ENCODE measurements around the gene TMC2. TPM values are rescaled to one million over a fixed set of nuclear protein-coding genes. Genes with fewer than 3 reads are reported as not detected.

Gene TMC2
- total RNA-seq, 4 donors from 2014 or later, result 0.15 to 0.35 TPM; not detected in 2

GRCh38 chr20:2606507-2607006 is 70.2 kb downstream of the TMC2 start:
- TF ChIP-seq POLR2AphosphoS5 (IDR thresholded peaks at IDR 0.05) (no peak), POLR2A (IDR thresholded peaks at IDR 0.05) (no peak), EP300 (IDR thresholded peaks at IDR 0.05) (no peak), CTCF (IDR thresholded peaks at IDR 0.05) (no peak)
- no peak overlapping the region for H3K4me3 ChIP-seq
- peaks cover 16% of the 10 kb centered on the region for H3K27me3 ChIP-seq
- no peaks in the 10 kb centered on the region for H3K4me1 ChIP-seq
- ATAC-seq, result no peak
- no peak overlapping the region for H3K27ac ChIP-seq
- peaks cover 0 to 38% (median 0%) of the 10 kb centered on the region in 3 donors for H3K9me3 ChIP-seq
- H3K36me3 ChIP-seq, result no peaks in the 10 kb centered on the region
- WGBS, 2 donors (ENCODE audit: low coverage in 1 of 2), result 95 to 100% methylated on average over 1 of the region's 1 CpG

GRCh38 chr20:2610326-2610725 is 74.0 kb downstream of the TMC2 start:
- H3K27me3 ChIP-seq, result peaks cover 26% of the 10 kb centered on the region
- no peak overlapping the region for H3K4me3 ChIP-seq
- H3K4me1 ChIP-seq, result no peaks in the 10 kb centered on the region
- no peaks in the 10 kb centered on the region for H3K36me3 ChIP-seq
- no peak for ATAC-seq
- H3K27ac ChIP-seq, result no peak overlapping the region
- H3K9me3 ChIP-seq, result peaks cover 0 to 35% (median 0%) of the 10 kb centered on the region in 3 donors
- WGBS, 2 donors (ENCODE audit: low coverage in 1 of 2), result 79 to 87% methylated on average over 5 to 6 of the region's 6 CpGs
- TF ChIP-seq CTCF (IDR thresholded peaks at IDR 0.05) (no peak), EP300 (IDR thresholded peaks at IDR 0.05) (no peak), POLR2A (IDR thresholded peaks at IDR 0.05) (no peak), POLR2AphosphoS5 (IDR thresholded peaks at IDR 0.05) (no peak)

- Histone ChIP-seq H3K27me3 (peaks cover 26% of the 10 kb centered on the region), H3K36me3 (no peaks in the 10 kb centered on the region), H3K9me3 (peaks cover 0 to 27% (median 0%) of the 10 kb centered on the region in 3 donors), H3K4me3 (no peak overlapping the region), H3K4me1 (no peaks in the 10 kb centered on the region), H3K27ac (no peak overlapping the region)
- ATAC-seq, result no peak
- 48 to 55% methylated on average over 3 to 6 of the region's 6 CpGs for WGBS, 2 donors (ENCODE audit: low coverage in 1 of 2)
- TF ChIP-seq POLR2AphosphoS5 (IDR thresholded peaks at IDR 0.05) (no peak), CTCF (IDR thresholded peaks at IDR 0.05) (no peak), EP300 (IDR thresholded peaks at IDR 0.05) (no peak), POLR2A (IDR thresholded peaks at IDR 0.05) (no peak)
These were observed 74.8 kb downstream of the TMC2 start for GRCh38 chr20:2610941-2611720.

- no peak for TF ChIP-seq EP300 (IDR thresholded peaks at IDR 0.05)
- TF ChIP-seq POLR2AphosphoS5 (IDR thresholded peaks at IDR 0.05), result no peak
- TF ChIP-seq CTCF (IDR thresholded peaks at IDR 0.05), result no peak
- TF ChIP-seq POLR2A (IDR thresholded peaks at IDR 0.05), result no peak
- no peaks in the 10 kb centered on the region for H3K36me3 ChIP-seq
- 92% methylated on average over 3 of the region's 3 CpGs; no CpG with 5 or more reads in 1 of the 2 donors for WGBS, 2 donors (ENCODE audit: low coverage in 1 of 2)
These were observed 75.7 kb downstream of the TMC2 start for GRCh38 chr20:2612073-2612472.

GRCh38 chr20:2616634-2617033 is 80.3 kb downstream of the TMC2 start:
- H3K36me3 ChIP-seq, result no peaks in the 10 kb centered on the region
- H3K27ac ChIP-seq, result no peak overlapping the region
- ATAC-seq, result no peak
- TF ChIP-seq POLR2AphosphoS5 (IDR thresholded peaks at IDR 0.05) (no peak), CTCF (IDR thresholded peaks at IDR 0.05) (no peak), POLR2A (IDR thresholded peaks at IDR 0.05) (no peak), EP300 (IDR thresholded peaks at IDR 0.05) (no peak)
- peaks cover 32% of the 10 kb centered on the region for H3K27me3 ChIP-seq
- H3K9me3 ChIP-seq, result peaks cover 0 to 21% (median 0%) of the 10 kb centered on the region in 3 donors
- WGBS, 2 donors (ENCODE audit: low coverage in 1 of 2), result 75 to 80% methylated on average over 7 of the region's 9 CpGs
- H3K4me3 ChIP-seq, result no peak overlapping the region
- no peaks in the 10 kb centered on the region for H3K4me1 ChIP-seq

More at GRCh38 chr20:2612073-2612472, 75.7 kb downstream of the TMC2 start:
- no peaks in the 10 kb centered on the region for H3K4me1 ChIP-seq
- ATAC-seq, result no peak
- peaks cover 26% of the 10 kb centered on the region for H3K27me3 ChIP-seq
- no peak overlapping the region for H3K27ac ChIP-seq
- peaks cover 0 to 17% (median 0%) of the 10 kb centered on the region in 3 donors for H3K9me3 ChIP-seq
- H3K4me3 ChIP-seq, result no peak overlapping the region
